Osteoblast (primary cell): Measurements from ENCODE around the gene LIX1. TPM values are rescaled to one million over a fixed set of nuclear protein-coding genes. Genes with fewer than 3 reads are reported as not detected.

Source experiments
- DNase-seq: peaks from one replicate; pipeline ENCODE4 v3.0.0; 2011; ENCODE audit warnings: low spot score, mixed read lengths; ENCODE audit not compliant: insufficient read length; ENCODE audit errors: missing footprints
- H2AFZ ChIP-seq: 2 replicates; pipeline ENCODE4 v1.6.0; 2011; ENCODE audit warnings: mild to moderate bottlenecking, low read length
- H3K27ac ChIP-seq: 2 replicates; pipeline ENCODE4 v1.5.1; 2011; ENCODE audit warnings: mild to moderate bottlenecking, low read depth, low read length, moderate library complexity
- H3K27me3 ChIP-seq: 2 replicates; pipeline ENCODE4 v1.6.0; 2012; ENCODE audit warnings: mild to moderate bottlenecking, control low read depth, inconsistent platforms, low read length, moderate library complexity; ENCODE audit not compliant: insufficient read depth
- H3K36me3 ChIP-seq: 2 replicates; pipeline ENCODE4 v1.5.1; 2011; ENCODE audit warnings: mild to moderate bottlenecking, low read length, control low read depth, moderate library complexity; ENCODE audit not compliant: insufficient read depth
- H3K4me1 ChIP-seq: 2 replicates; pipeline ENCODE4 v1.5.1; 2011; ENCODE audit warnings: mild to moderate bottlenecking, low read length, control low read depth, moderate library complexity; ENCODE audit not compliant: insufficient read depth
- H3K4me2 ChIP-seq: 2 replicates; pipeline ENCODE4 v1.6.0; 2011; ENCODE audit warnings: mild to moderate bottlenecking, low read length; ENCODE audit not compliant: insufficient read depth
- H3K4me3 ChIP-seq: fragments of 200-600 bp; sonication (generic); 3 replicates; pipeline ENCODE4 v1.5.1; 2012; ENCODE audit warnings: mild to moderate bottlenecking, low read length, inconsistent platforms; ENCODE audit not compliant: insufficient read depth
- H3K79me2 ChIP-seq: 2 replicates; pipeline ENCODE4 v1.6.0; 2012; ENCODE audit warnings: mild to moderate bottlenecking, low read length, control low read depth, inconsistent platforms; ENCODE audit not compliant: insufficient read depth
- H3K9me3 ChIP-seq: 2 replicates; pipeline ENCODE4 v1.5.1; 2011; ENCODE audit warnings: low read depth, low read length, control low read depth
- H4K20me1 ChIP-seq: 2 replicates; pipeline ENCODE4 v1.6.0; 2012; ENCODE audit warnings: mild to moderate bottlenecking, low read length, control low read depth; ENCODE audit not compliant: insufficient read depth
- CTCF ChIP-seq: IDR thresholded peaks from 2 replicates; pipeline ENCODE4 v1.5.1; 2011; ENCODE audit warnings: mild to moderate bottlenecking, low read depth, low read length, moderate library complexity; ENCODE audit errors: extremely low read depth
- total RNA-seq: library from RNA; depleted of rRNA; stranded (reverse); fragments of >200 nt; gene quantifications from 2 replicates; pipeline ENCODE4 v1.2.3, GENCODE V29; 2012

Gene LIX1
- total RNA-seq, 1 donor, result not detected

GRCh38 chr5:97111004-97111403 is 31.4 kb downstream of the LIX1 start:
- TF ChIP-seq CTCF, result no peak
- no peak overlapping the region for H3K4me2 ChIP-seq
- H3K9me3 ChIP-seq, result no peaks in the 10 kb centered on the region
- no peaks in the 10 kb centered on the region for H4K20me1 ChIP-seq
- H3K79me2 ChIP-seq, result no peaks in the 10 kb centered on the region
- no peak for DNase-seq
- H3K36me3 ChIP-seq, result no peaks in the 10 kb centered on the region
- no peak overlapping the region for H3K27ac ChIP-seq
- H3K4me3 ChIP-seq, result no peak overlapping the region
- H3K27me3 ChIP-seq, result peaks cover 9% of the 10 kb centered on the region
- H2AFZ ChIP-seq, result no peak overlapping the region
- no peaks in the 10 kb centered on the region for H3K4me1 ChIP-seq

DNA sequence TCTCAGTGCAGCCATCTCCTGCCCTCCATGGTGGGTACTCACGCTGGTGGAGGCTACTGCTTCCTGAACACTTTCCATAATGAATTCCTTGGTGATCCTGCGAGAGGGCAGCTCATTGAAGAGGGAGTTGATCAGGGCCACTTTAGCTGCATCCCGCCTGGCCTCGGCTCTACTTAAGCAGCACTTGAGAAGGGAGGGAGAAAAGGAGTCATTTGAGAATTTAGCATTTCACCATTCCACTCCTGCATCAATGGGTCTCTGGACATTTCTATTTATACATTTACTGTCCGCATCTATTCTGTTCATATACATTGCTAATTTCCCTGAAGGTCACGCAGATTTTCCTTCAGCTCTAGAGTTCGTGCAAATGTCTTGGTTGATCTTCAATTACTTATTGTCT is 35.1 kb downstream of the LIX1 start:
- no peak for TF ChIP-seq CTCF
- Histone ChIP-seq H3K4me2 (no peak overlapping the region), H3K27ac (no peak overlapping the region), H3K27me3 (peaks cover 19% of the 10 kb centered on the region), H3K9me3 (no peaks in the 10 kb centered on the region), H3K4me3 (no peak overlapping the region), H3K36me3 (no peaks in the 10 kb centered on the region), H2AFZ (no peak overlapping the region), H3K79me2 (no peaks in the 10 kb centered on the region), H4K20me1 (no peaks in the 10 kb centered on the region), H3K4me1 (no peaks in the 10 kb centered on the region)
- DNase-seq, result no peak

DNA sequence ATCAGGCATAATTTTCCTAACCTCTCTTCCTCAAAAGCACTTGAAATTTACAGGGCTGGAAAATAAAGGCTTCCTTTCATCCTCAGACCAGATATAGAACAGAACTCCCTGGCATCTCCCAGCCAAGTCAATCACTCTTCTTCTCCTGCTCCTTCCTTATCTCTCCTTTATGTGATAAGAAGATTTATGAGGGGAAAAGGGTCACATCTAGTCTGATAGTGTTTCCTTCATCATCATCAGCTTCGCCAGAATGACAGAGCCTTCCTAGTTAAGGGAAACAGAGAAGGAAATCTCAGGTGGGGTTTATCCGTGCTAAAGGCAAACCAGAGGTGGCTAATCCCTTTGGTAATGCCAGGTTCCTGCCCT is 36.2 kb downstream of the LIX1 start:
- H3K36me3 ChIP-seq, result no peaks in the 10 kb centered on the region
- no peak overlapping the region for H2AFZ ChIP-seq
- H4K20me1 ChIP-seq, result no peaks in the 10 kb centered on the region
- no peak for TF ChIP-seq CTCF
- no peak overlapping the region for H3K4me3 ChIP-seq
- DNase-seq, result no peak
- H3K27ac ChIP-seq, result no peak overlapping the region
- H3K79me2 ChIP-seq, result no peaks in the 10 kb centered on the region
- H3K4me1 ChIP-seq, result no peaks in the 10 kb centered on the region
- no peak overlapping the region for H3K4me2 ChIP-seq
- no peaks in the 10 kb centered on the region for H3K9me3 ChIP-seq
- peaks cover 19% of the 10 kb centered on the region for H3K27me3 ChIP-seq

DNA sequence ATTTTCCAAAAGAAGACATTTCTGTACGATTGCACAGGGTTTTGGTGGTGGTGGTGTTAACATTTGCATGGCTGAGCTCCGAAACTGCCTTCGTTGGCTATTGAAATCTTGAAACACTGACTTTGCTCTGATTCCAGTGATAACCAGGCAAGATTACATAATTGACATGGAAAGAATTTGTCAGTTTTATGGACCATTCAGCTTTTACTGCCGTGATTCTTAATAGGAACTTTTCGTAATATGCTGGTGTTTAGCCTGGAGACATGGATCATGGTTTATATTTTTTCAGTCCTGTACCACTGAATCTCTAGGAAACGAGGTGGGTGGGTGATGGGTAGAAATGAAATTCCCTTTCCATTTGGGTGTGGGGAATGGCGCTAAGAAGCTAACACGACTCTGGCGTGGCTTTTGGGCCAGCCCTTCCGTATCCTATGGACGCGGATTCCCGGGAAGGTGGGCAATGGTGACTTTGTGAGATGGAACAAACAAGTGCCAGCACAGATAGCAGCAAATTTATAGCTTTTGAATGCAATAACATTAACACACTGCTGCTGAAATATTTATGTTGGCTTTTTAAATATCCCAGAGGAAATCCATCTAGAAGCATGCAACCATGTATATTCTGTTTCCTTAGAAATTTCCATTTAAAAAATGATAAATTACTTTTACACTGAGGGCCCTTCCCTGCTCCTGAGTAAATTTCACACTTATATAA is 36.8 kb downstream of the LIX1 start:
- no peaks in the 10 kb centered on the region for H3K9me3 ChIP-seq
- peaks cover 19% of the 10 kb centered on the region for H3K27me3 ChIP-seq
- no peaks in the 10 kb centered on the region for H4K20me1 ChIP-seq
- no peak overlapping the region for H3K4me3 ChIP-seq
- no peak for DNase-seq
- H3K79me2 ChIP-seq, result no peaks in the 10 kb centered on the region
- no peaks in the 10 kb centered on the region for H3K36me3 ChIP-seq
- H2AFZ ChIP-seq, result no peak overlapping the region
- H3K4me2 ChIP-seq, result no peak overlapping the region
- no peak overlapping the region for H3K27ac ChIP-seq
- TF ChIP-seq CTCF, result no peak
- no peaks in the 10 kb centered on the region for H3K4me1 ChIP-seq
